Measurements from ENCODE around the gene SEMA6D. TPM values are rescaled to one million over a fixed set of nuclear protein-coding genes. Genes with fewer than 3 reads are reported as not detected.

Gene SEMA6D
- total RNA-seq, 4 donors from 2014 or later: 6.3 to 22.0 (median 13.4) TPM

DNA sequence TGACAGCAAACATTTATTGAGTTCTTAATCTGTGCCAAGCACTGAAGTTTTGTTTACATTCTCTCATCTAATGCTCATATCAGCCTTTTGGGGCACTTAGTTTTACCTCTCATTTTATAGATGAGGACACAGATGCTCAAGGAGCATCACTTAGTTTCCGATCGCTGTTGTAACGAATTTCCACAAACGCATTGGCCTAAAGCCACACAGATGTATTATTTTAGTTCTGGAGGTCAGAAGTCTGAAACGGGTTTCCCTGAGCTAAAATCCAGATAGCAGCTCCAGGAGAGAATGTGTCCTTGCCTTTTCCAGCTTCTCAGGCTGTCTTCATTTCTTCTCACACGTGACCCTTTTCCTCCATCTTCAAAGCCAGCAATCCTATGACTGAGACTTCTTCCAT lies 11.1 kb downstream of the SEMA6D start:
- H3K36me3 ChIP-seq: no peaks in the 10 kb centered on the region
- H3K27me3 ChIP-seq: no peaks in the 10 kb centered on the region
- no peak for DNase-seq (ENCODE audit: low spot score in 2 of 2)
- WGBS: 86% methylated on average over 6 of the region's 6 CpGs
- TF ChIP-seq POLR2AphosphoS5 (IDR thresholded peaks at IDR 0.05) (no peak), EP300 (IDR thresholded peaks at IDR 0.05) (no peak), POLR2A (IDR thresholded peaks at IDR 0.05) (no peak)
- TF ChIP-seq, protein P1, sequence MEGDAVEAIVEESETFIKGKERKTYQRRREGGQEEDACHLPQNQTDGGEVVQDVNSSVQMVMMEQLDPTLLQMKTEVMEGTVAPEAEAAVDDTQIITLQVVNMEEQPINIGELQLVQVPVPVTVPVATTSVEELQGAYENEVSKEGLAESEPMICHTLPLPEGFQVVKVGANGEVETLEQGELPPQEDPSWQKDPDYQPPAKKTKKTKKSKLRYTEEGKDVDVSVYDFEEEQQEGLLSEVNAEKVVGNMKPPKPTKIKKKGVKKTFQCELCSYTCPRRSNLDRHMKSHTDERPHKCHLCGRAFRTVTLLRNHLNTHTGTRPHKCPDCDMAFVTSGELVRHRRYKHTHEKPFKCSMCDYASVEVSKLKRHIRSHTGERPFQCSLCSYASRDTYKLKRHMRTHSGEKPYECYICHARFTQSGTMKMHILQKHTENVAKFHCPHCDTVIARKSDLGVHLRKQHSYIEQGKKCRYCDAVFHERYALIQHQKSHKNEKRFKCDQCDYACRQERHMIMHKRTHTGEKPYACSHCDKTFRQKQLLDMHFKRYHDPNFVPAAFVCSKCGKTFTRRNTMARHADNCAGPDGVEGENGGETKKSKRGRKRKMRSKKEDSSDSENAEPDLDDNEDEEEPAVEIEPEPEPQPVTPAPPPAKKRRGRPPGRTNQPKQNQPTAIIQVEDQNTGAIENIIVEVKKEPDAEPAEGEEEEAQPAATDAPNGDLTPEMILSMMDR (IDR thresholded peaks at IDR 0.05): no peak
- peaks cover 3% of the 10 kb centered on the region for H3K4me1 ChIP-seq
- H3K9me3 ChIP-seq: no peaks in the 10 kb centered on the region
- no peak overlapping the region for H3K27ac ChIP-seq
- H3K4me3 ChIP-seq: no peak overlapping the region

DNA sequence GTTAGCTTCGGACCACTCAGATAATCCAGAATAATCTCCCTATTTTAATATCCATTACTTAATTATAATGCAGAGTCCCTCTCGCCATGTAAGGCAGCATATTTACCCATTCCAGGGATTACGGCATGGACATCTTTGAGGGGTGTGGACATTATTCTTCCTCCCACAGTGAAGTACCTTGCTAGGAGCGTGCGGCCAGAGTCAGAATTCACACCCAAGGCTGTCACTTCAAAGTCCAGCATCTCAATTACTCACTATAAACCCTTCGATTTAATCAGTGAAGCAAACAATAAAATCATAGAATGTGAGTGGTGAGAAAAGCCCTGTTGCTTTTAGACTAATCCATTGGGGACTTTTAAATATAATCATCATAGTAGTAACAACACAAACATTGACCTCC lies 11.6 kb downstream of the SEMA6D start:
- H3K9me3 ChIP-seq: no peaks in the 10 kb centered on the region
- no peaks in the 10 kb centered on the region for H3K27me3 ChIP-seq
- no peak for DNase-seq (ENCODE audit: low spot score in 2 of 2)
- H3K36me3 ChIP-seq: no peaks in the 10 kb centered on the region
- H3K4me3 ChIP-seq: no peak overlapping the region
- H3K4me1 ChIP-seq: peaks cover 3% of the 10 kb centered on the region
- TF ChIP-seq EP300 (IDR thresholded peaks at IDR 0.05): no peak
- no peak for TF ChIP-seq POLR2A (IDR thresholded peaks at IDR 0.05)
- no peak for TF ChIP-seq POLR2AphosphoS5 (IDR thresholded peaks at IDR 0.05)
- TF ChIP-seq, protein P1 (IDR thresholded peaks at IDR 0.05): no peak
- no peak overlapping the region for H3K27ac ChIP-seq
- 92% methylated on average over 6 of the region's 6 CpGs for WGBS

DNA sequence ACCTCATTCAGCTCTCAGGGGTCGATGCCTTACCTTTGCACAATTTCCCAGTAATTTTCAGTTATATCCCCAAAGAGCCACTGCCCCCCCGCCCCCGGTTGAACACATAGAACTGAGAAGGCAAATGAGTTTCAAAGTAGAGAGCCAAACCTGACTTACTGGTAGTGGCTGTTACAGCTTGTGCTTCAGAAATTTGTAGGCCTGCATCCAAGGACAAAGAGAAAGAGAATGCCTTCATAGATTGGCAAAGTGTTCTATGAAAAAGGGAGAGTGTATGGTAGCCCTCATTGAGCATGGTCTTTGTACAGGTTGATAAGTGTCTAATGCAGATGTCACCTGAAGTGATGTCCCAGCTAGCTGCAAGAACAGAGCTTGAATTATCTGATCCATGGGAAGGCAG lies 13.9 kb downstream of the SEMA6D start:
- H3K4me1 ChIP-seq: no peaks in the 10 kb centered on the region
- WGBS: 62% methylated on average over 3 of the region's 3 CpGs
- no peak overlapping the region for H3K4me3 ChIP-seq
- no peak for TF ChIP-seq POLR2A (IDR thresholded peaks at IDR 0.05)
- no peak for TF ChIP-seq POLR2AphosphoS5 (IDR thresholded peaks at IDR 0.05)
- TF ChIP-seq EP300 (IDR thresholded peaks at IDR 0.05): no peak
- TF ChIP-seq, protein P1 (IDR thresholded peaks at IDR 0.05): no peak
- H3K9me3 ChIP-seq: no peaks in the 10 kb centered on the region
- no peak overlapping the region for H3K27ac ChIP-seq
- H3K27me3 ChIP-seq: no peaks in the 10 kb centered on the region
- no peak for DNase-seq (ENCODE audit: low spot score in 2 of 2)
- H3K36me3 ChIP-seq: no peaks in the 10 kb centered on the region

DNA sequence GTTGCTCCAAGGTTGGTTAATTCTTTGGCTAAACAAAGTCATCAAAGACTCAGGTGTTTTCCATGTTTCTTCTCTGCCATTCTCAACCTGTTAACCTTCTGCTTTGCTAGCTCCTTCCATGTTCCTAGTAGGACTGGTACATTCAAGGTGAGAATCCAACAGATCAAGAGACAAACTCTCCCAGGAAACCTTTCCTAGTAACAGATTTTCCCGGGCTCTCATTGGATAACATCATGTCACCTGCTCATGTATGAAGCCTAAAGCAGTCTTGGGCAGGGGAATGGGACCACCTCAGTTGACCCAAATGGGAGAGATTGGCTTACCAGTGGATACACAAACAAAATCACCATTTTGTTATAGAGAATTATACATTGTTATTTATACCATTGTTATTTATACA lies 14.9 kb downstream of the SEMA6D start:
- Histone ChIP-seq H3K27ac (no peak overlapping the region), H3K36me3 (no peaks in the 10 kb centered on the region), H3K9me3 (no peaks in the 10 kb centered on the region), H3K4me3 (no peak overlapping the region), H3K4me1 (peaks cover 6% of the 10 kb centered on the region), H3K27me3 (no peaks in the 10 kb centered on the region)
- 100% methylated on average over 1 of the region's 1 CpG for WGBS
- TF ChIP-seq EP300 (IDR thresholded peaks at IDR 0.05) (no peak), POLR2AphosphoS5 (IDR thresholded peaks at IDR 0.05) (no peak), POLR2A (IDR thresholded peaks at IDR 0.05) (no peak)
- TF ChIP-seq, protein P1 (IDR thresholded peaks at IDR 0.05): no peak
- no peak for DNase-seq (ENCODE audit: low spot score in 2 of 2)

DNA sequence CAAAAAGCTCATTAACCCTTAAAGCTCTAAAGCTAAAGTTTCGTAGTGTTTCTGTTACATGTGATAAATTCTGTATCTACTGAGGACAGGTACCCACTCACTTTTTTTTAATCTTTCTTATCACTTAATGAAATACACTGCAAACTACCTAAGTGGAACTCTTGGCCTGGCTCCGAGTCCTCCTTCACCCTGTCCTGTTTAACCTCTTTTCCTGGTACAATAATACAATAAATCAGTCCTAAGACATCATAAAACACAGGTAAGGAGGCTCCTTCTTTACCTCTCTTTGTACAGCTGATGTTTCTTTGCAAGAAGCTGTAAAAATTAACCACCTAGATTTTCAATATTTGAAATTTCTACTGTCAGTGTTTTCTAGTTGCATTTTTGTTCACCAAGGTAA lies 15.8 kb downstream of the SEMA6D start:
- no peak for TF ChIP-seq POLR2A (IDR thresholded peaks at IDR 0.05)
- TF ChIP-seq POLR2AphosphoS5 (IDR thresholded peaks at IDR 0.05): no peak
- no peak for TF ChIP-seq EP300 (IDR thresholded peaks at IDR 0.05)
- TF ChIP-seq, protein P1 (IDR thresholded peaks at IDR 0.05): no peak

More for the DNA sequence above, 15.8 kb downstream of the SEMA6D start:
- Histone ChIP-seq H3K4me3 (no peak overlapping the region), H3K27me3 (no peaks in the 10 kb centered on the region), H3K4me1 (peaks cover 6% of the 10 kb centered on the region), H3K27ac (no peak overlapping the region), H3K9me3 (no peaks in the 10 kb centered on the region), H3K36me3 (no peaks in the 10 kb centered on the region)
- 87% methylated on average over 2 of the region's 2 CpGs for WGBS
- DNase-seq (ENCODE audit: low spot score in 2 of 2): no peak

Measured in suprapubic skin (tissue), 4 donors.